Ramos (cell line): ENCODE measurements around the gene GAS2.
"Not testable (repeated sequence)": the region's sequence is repeated elsewhere in the genome, so short reads cannot be mapped to it uniquely, and the experiment has no call there.

ENCODE experiments used
- in situ Hi-C: fragments of 300-500 bp; cut with MboI; formaldehyde crosslinking; loops from one replicate; pipeline ENCODE4 v1.14.3; 2022; ENCODE audit warnings: low sequenced_read_pairs; ENCODE audit not compliant: unreplicated experiment

The GAS2 gene

GRCh38 chr11:22666325-22666687 lies at the start of gene GAS2:
Gene GAS2, plus strand, starts transcription at chr11:22666611. Its CDS starts 8,259 bp downstream, at chr11:22674870.
- in situ Hi-C loops, result no loop called here

GRCh38 chr11:22617868-22618267 lies 48.5 kb upstream of the GAS2 start:
- in situ Hi-C loops, result no loop called here

GRCh38 chr11:22624742-22625447 lies 41.5 kb upstream of the GAS2 start:
- in situ Hi-C loops, result no loop called here

GRCh38 chr11:22625448-22626287 lies 40.7 kb upstream of the GAS2 start, which contains the start of gene FANCF:
Gene FANCF, minus strand, starts transcription at chr11:22625823. Its CDS starts 13 bp downstream, at chr11:22625810.
- in situ Hi-C loops, result no loop called here

- in situ Hi-C loops, result no loop called here
Measured at GRCh38 chr11:22626573-22627239, 39.7 kb upstream of the GAS2 start.

GRCh38 chr11:22627421-22627820 lies 39.0 kb upstream of the GAS2 start:
- in situ Hi-C loops, result no loop called here

GRCh38 chr11:22633354-22633902 lies 33.0 kb upstream of the GAS2 start:
- in situ Hi-C loops, result no loop called here

GRCh38 chr11:22634897-22635629 lies 31.3 kb upstream of the GAS2 start:
- in situ Hi-C loops, result no loop called here

GRCh38 chr11:22635689-22636088 lies 30.7 kb upstream of the GAS2 start:
- in situ Hi-C loops, result no loop called here

- in situ Hi-C loops, result no loop called here
Measured at GRCh38 chr11:22640862-22641261, 25.5 kb upstream of the GAS2 start.

- in situ Hi-C loops, result no loop called here
Measured at GRCh38 chr11:22641559-22641958, 24.9 kb upstream of the GAS2 start.

GRCh38 chr11:22652346-22652745 lies 14.1 kb upstream of the GAS2 start:
- in situ Hi-C loops, result not testable (repeated sequence)

GRCh38 chr11:22656130-22656529 lies 10.3 kb upstream of the GAS2 start:
- in situ Hi-C loops, result no loop called here

GRCh38 chr11:22657101-22657694 lies 9.2 kb upstream of the GAS2 start:
- in situ Hi-C loops, result no loop called here

- in situ Hi-C loops, result no loop called here
Measured at GRCh38 chr11:22659783-22660182, 6.6 kb upstream of the GAS2 start.

- in situ Hi-C loops, result no loop called here
Measured at GRCh38 chr11:22666688-22667439, 453 bp downstream of the GAS2 start.

GRCh38 chr11:22668005-22668796 lies 1.8 kb downstream of the GAS2 start:
- in situ Hi-C loops, result no loop called here

- in situ Hi-C loops, result no loop called here
Measured at GRCh38 chr11:22669368-22669767, 3.0 kb downstream of the GAS2 start.
